Activated naive CD4-positive, alpha-beta T cell treated with anti-CD3 and anti-CD28 coated beads, Interleukin-2, amount 10 ng/mL, durations not matched to agents 7 days and 5 days (primary cell): ENCODE measurements around the gene ZSWIM2.
"Not testable (repeated sequence)": the region's sequence is repeated elsewhere in the genome, so short reads cannot be mapped to it uniquely, and the experiment has no call there.

Experiments used
- CTCF ChIA-PET: fragments of 350-600 bp; sonication (Branson Sonifier 250); formaldehyde crosslinking; loops from one replicate; lab custom pipeline; 2021; ENCODE audit warnings: antibody characterized with exemption; lab: Charles Lee
- DNase-seq: peaks from one replicate; pipeline ENCODE4 v3.0.0-alpha.2; 2020
- H3K27ac Mint-ChIP-seq: one replicate; pipeline ENCODE4 v1.8.0; 2021; ENCODE audit warnings: mild to moderate bottlenecking, moderate library complexity, mixed read lengths
- H3K27me3 Mint-ChIP-seq: one replicate; pipeline ENCODE4 v1.8.0; 2021; ENCODE audit warnings: mild to moderate bottlenecking, mixed read lengths
- H3K36me3 Mint-ChIP-seq: one replicate; pipeline ENCODE4 v1.8.0; 2021; ENCODE audit warnings: mixed read lengths
- H3K4me1 Mint-ChIP-seq: one replicate; pipeline ENCODE4 v1.8.0; 2021; ENCODE audit warnings: mixed read lengths
- H3K4me3 Mint-ChIP-seq: one replicate; pipeline ENCODE4 v1.8.0; 2021; ENCODE audit warnings: mild to moderate bottlenecking, moderate library complexity, mixed read lengths
- H3K9me3 Mint-ChIP-seq: one replicate; pipeline ENCODE4 v1.8.0; 2021; ENCODE audit warnings: mixed read lengths

The ZSWIM2 gene

GRCh38 chr2:186798604-186799003 lies 50.4 kb downstream of the ZSWIM2 start:
- DNase-seq, CTCF ChIA-PET, H3K9me3 Mint-ChIP-seq, H3K27ac Mint-ChIP-seq, H3K4me1 Mint-ChIP-seq, H3K27me3 Mint-ChIP-seq, H3K4me3 Mint-ChIP-seq, H3K36me3 Mint-ChIP-seq: not testable (repeated sequence)

- no peak for DNase-seq
- Mint-ChIP-seq H3K27ac (no peak overlapping the region), H3K4me3 (no peak overlapping the region), H3K9me3 (peaks cover 8% of the 10 kb centered on the region), H3K4me1 (no peaks in the 10 kb centered on the region), H3K36me3 (no peaks in the 10 kb centered on the region), H3K27me3 (no peaks in the 10 kb centered on the region)
- CTCF ChIA-PET, result no interaction called here
Measured at GRCh38 chr2:186784930-186785329, 64.0 kb downstream of the ZSWIM2 start.

GRCh38 chr2:186783254-186783653 lies 65.7 kb downstream of the ZSWIM2 start:
- no peaks in the 10 kb centered on the region for H3K27me3 Mint-ChIP-seq
- H3K4me3 Mint-ChIP-seq, result no peak overlapping the region

GRCh38 chr2:186780701-186781316 lies 68.2 kb downstream of the ZSWIM2 start:
- H3K4me1 Mint-ChIP-seq, result no peaks in the 10 kb centered on the region
- H3K27ac Mint-ChIP-seq, result no peak overlapping the region
- no peak for DNase-seq
- peaks cover 10% of the 10 kb centered on the region for H3K9me3 Mint-ChIP-seq
- no peaks in the 10 kb centered on the region for H3K36me3 Mint-ChIP-seq
- H3K27me3 Mint-ChIP-seq, result no peaks in the 10 kb centered on the region
- no peak overlapping the region for H3K4me3 Mint-ChIP-seq
- CTCF ChIA-PET, result no interaction called here

More at GRCh38 chr2:186783254-186783653, 65.7 kb downstream of the ZSWIM2 start:
- DNase-seq, result no peak
- H3K36me3 Mint-ChIP-seq, result no peaks in the 10 kb centered on the region
- H3K27ac Mint-ChIP-seq, result no peak overlapping the region
- CTCF ChIA-PET, result no interaction called here
- no peaks in the 10 kb centered on the region for H3K4me1 Mint-ChIP-seq
- H3K9me3 Mint-ChIP-seq, result peaks cover 8% of the 10 kb centered on the region
